Psoas muscle (tissue), 8 donors: ENCODE results near the gene PFKP. TPM values are rescaled to one million over a fixed set of nuclear protein-coding genes. Genes with fewer than 3 reads are reported as not detected.

Source experiments
- ATAC-seq, 4 donors: fragments of 200-7000 bp; cut with Tn5 transposase; one replicate each; pipeline ENCODE4 v1.9.1; 2020; ENCODE audit warnings: moderate library complexity in 3 of 4, mild to moderate bottlenecking in 2 of 4
- DNase-seq, 2 donors: peaks; one replicate each; pipeline ENCODE4 v3.0.0-alpha.2; 2020
- H3K27ac ChIP-seq: fragments of 200-600 bp; one replicate; pipeline ENCODE4 v1.8.0; 2022
- H3K27me3 ChIP-seq, 3 donors: fragments of 200-600 bp in 1 of 3; one replicate each; pipeline versions ENCODE4 v1.6.1 to v1.8.0; 2013 to 2022; ENCODE audit warnings: low read length in 2 of 3, mild to moderate bottlenecking in 2 of 3, moderate library complexity in 1 of 3; ENCODE audit not compliant: insufficient read depth in 3 of 3
- H3K36me3 ChIP-seq, 2 donors: fragments of 200-600 bp in 1 of 2; one replicate each; pipeline versions ENCODE4 v1.6.1 to v1.8.0; 2013 to 2022; ENCODE audit warnings: low read depth in 1 of 2, mild to moderate bottlenecking in 1 of 2, moderate library complexity in 1 of 2; ENCODE audit not compliant: insufficient read depth in 1 of 2
- H3K4me1 ChIP-seq: fragments of 200-600 bp; one replicate; pipeline ENCODE4 v1.8.0; 2022
- H3K4me3 ChIP-seq: fragments of 200-600 bp; one replicate; pipeline ENCODE4 v1.8.0; 2022; ENCODE audit warnings: mild to moderate bottlenecking
- H3K9me3 ChIP-seq: fragments of 200-600 bp; one replicate; pipeline ENCODE4 v1.8.0; 2022
- CTCF ChIP-seq: fragments of 200-600 bp; IDR thresholded peaks from one replicate; pipeline ENCODE4 v1.8.0; 2022; ENCODE audit warnings: antibody characterized with exemption
- WGBS, 3 donors: extraction: QIAGEN DNeasy Blood & Tissue Kit; methylation state at CpG; one replicate each; pipeline versions ENCODE4 v1.1.6 to v1.1.7; 2013; 5-methylcytosine and 5-hydroxymethylcytosine counted together
- intact Hi-C, 2 donors: fragments of 100-400 bp; cut with DNase I; formaldehyde crosslinking; loops; one replicate each; pipeline versions ENCODE4 v1.11.0 to v1.14.2; 2022
- polyA plus RNA-seq, 3 donors: library from polyadenylated mRNA; stranded (reverse); fragments of 200-250 nt; gene quantifications; one replicate each; pipeline ENCODE4 v1.2.3, GENCODE V29; 2013
- total RNA-seq, 4 donors: library from RNA; stranded (reverse); fragmentation: NEBNext Ultra II Directional in 2 of 4; extraction: Animal tissue kit (Norgen Biotek cat#: 25700) in 2 of 4; gene quantifications; one replicate each; pipeline versions ENCODE4 v1.2.1 to v1.2.4, GENCODE V29; 2021 to 2023
- donor health status: healthy with polysubstance abuse.
- donor health status: DM: no; HTN: no; CAD: no; lungs with moderate emphysema.
- donor health status: Bipolar disorder and iron deficiency.
- donor health status: healthy.
- donor health status: DM: yes; HTN: yes; CAD: no.
- donor health status: DM: no; HTN: no; CAD: no.
- donor health status: DM: no; HTN: no; CAD: no.
- donor health status: DM: yes; HTN: yes; CAD: no.

PFKP gene
- total and polyA plus RNA-seq, 7 donors, result 12.2 to 104 (median 33.4) TPM

GRCh38 chr10:3185386-3185785 lies 118.0 kb downstream of the PFKP start:
- Histone ChIP-seq H3K9me3 (no peaks in the 10 kb centered on the region), H3K36me3 (no peaks in the 10 kb centered on the region), H3K4me3 (no peak overlapping the region), H3K27me3 (peaks cover 0 to 6% (median 0%) of the 10 kb centered on the region in 3 donors), H3K27ac (no peak overlapping the region), H3K4me1 (no peaks in the 10 kb centered on the region)
- WGBS, 3 donors, result 89 to 92% (median 91%) methylated on average over 6 of the region's 6 CpGs
- DNase-seq (no peak), ATAC-seq (no peak)
- intact Hi-C loops, result no loop called here
- no peak for TF ChIP-seq CTCF

- H3K4me1 ChIP-seq, result no peaks in the 10 kb centered on the region
- peaks cover 0 to 4% (median 0%) of the 10 kb centered on the region in 3 donors for H3K27me3 ChIP-seq
- WGBS, 3 donors, result 84 to 93% (median 91%) methylated on average over 6 of the region's 6 CpGs
- no peaks in the 10 kb centered on the region for H3K36me3 ChIP-seq
- H3K9me3 ChIP-seq, result no peaks in the 10 kb centered on the region
- TF ChIP-seq CTCF, result no peak
- DNase-seq (no peak), ATAC-seq (no peak)
- H3K4me3 ChIP-seq, result no peak overlapping the region
- intact Hi-C loops, result no loop called here
- H3K27ac ChIP-seq, result no peak overlapping the region
These were observed 119.0 kb downstream of the PFKP start for GRCh38 chr10:3186368-3186767.

Other genes with a start within 250 kb of the PFKP start
- gene PITRM1, start 105.2 kb downstream of the PFKP start, total RNA-seq, result 100 to 1,000 TPM in 2 of 4 donors, 10 to 100 TPM in 2; 74.5 to 112 (median 94.2) TPM
- 10 to 100 TPM; 51.0 to 79.3 (median 68.3) TPM for gene PITRM1, start 105.2 kb downstream of the PFKP start, polyA plus RNA-seq